Activated CD4-positive, alpha-beta T cell treated with anti-CD3 and anti-CD28 coated beads, Interleukin-2, amount 50 U/mL, for 48 hours (primary cell): ENCODE results near the gene PLD3.
"Not testable (repeated sequence)": the region's sequence is repeated elsewhere in the genome, so short reads cannot be mapped to it uniquely, and the experiment has no call there.

Experiments used
- DNase-seq, 2 experiments: peaks; one replicate each; pipeline ENCODE4 v3.0.0-alpha.2; 2020

Gene PLD3

DNA sequence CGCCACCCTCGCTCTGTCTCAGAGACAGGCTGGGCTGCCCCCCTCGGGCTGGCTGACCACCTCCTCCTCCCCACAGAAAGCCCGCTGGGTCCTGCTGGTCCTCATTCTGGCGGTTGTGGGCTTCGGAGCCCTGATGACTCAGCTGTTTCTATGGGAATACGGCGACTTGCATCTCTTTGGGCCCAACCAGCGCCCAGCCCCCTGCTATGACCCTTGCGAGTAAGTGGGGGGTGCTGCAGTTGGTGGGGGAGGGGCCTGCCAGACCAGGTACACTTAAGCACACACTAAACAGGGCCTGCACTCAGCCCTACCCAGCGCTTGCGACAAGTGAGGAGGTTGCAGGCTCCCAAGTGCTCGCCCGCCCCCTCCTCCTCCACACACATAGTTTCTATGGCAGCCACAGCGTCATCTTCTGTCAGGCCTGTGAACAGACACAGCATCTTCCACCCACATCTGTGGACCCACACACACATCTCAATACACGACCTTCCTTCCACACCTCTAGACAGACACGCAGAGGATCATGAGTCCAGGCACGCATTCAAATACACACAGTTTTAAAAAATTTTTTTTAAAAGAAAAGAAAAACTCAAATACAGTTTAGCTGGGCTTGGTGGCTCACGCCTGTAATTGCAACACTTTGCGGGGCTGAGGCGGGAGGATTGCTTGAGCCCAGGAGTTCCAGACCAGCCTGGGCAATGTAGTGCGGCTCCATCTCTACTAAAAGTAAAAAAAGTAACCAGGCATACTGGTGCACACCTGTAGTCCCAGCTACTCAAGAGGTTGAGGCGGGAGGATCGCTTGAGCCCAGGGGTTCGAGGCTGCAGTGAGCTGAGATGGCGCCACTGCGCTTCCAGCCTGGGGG lies 18.4 kb downstream of the PLD3 start:
- no peak for DNase-seq

DNA sequence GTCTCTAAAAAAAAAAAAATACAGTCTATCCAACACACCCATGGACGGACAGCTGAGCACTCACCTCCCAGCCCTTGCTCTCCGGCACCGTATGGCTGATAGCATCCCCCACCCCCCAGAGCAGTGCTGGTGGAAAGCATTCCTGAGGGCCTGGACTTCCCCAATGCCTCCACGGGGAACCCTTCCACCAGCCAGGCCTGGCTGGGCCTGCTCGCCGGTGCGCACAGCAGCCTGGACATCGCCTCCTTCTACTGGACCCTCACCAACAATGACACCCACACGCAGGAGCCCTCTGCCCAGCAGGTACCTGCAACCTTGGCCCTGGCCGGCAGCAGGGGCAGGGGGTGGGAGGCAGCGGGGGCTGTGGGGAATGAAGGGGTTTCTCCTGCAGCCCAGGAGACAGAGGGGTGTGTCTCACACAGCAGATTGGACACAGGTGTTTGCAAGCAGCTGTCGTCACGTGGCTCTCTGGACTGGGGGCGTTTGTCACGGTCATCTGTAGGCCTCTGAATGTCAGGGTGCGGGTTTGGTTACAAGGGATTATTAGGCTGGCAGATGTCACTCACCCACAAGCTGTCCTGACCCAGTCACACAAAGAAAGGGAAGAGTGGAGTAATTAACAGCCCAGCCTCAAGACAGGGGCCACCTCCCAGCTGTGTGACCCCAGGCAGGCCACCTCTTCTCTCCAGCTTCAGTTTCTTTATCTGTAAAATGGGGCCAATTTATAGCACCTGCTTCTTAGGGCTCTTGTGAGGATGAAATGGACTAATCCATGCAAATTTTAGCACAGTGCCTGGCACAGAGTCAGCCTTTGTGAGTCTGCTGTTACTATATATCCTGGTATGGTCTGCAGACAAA lies 19.3 kb downstream of the PLD3 start:
- no peak for DNase-seq

DNA sequence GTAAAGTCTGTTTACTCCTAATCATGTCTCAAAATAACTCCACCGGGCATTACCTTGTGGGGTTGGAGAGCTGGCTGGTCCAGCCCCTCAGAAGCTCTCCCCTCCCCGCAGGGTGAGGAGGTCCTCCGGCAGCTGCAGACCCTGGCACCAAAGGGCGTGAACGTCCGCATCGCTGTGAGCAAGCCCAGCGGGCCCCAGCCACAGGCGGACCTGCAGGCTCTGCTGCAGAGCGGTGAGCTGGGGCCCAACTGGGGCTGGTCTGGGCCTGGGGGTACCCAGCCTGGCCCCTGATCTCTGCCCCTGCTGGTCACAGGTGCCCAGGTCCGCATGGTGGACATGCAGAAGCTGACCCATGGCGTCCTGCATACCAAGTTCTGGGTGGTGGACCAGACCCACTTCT lies 21.3 kb downstream of the PLD3 start:
- no peak for DNase-seq

DNA sequence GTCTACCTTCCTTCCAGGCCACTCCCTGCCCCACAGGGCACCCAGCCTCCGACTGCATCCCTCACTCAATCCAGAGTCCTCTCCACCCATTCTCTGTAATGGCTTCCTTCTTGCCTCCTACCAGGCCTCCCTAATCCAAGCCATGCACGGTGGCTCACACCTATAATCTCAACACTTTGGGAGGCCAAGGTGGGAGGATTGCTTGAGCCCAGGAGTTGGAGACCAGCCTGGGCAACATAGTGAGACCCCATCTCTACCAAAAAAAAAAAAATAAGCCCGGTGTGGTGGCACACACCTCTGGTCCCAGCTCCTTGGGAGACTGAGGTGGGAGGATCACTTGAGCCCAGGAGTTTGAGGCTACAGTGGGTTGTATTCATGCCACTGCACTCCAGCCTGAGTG lies 21.8 kb downstream of the PLD3 start:
- not testable (repeated sequence) for DNase-seq

DNA sequence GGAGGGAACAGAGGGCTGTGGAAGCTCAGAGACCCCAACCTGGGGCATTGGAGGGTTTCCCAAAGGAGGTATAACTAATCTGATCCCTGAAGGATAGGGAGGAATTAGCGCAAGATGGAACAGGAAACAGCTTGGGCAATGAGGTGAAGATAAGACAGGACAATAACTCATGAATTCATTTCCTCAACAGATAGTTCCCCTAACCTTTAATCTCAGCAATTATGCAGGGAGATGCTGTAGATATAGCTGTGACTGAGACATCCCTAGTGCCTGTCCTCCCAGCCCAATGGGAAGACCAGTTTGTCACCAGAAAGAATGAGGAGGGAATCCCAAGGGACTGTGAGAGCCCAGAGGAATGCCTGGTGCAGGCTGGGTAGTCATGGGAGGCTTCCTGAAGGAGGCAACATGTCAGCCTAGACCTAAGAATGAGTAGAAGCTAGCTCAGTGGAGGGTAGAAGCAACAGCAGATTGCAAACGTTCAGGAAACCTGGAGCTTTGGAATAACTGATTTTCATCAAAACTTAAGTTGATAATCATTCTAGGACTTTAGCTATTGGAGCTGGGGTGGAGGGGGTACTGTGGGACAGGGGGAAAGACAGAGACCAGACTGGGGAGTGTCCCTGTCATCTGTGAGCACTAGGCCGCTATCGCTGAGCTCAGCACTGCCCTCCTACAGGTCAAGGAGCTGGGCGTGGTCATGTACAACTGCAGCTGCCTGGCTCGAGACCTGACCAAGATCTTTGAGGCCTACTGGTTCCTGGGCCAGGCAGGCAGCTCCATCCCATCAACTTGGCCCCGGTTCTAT lies 22.7 kb downstream of the PLD3 start:
- no peak for DNase-seq

DNA sequence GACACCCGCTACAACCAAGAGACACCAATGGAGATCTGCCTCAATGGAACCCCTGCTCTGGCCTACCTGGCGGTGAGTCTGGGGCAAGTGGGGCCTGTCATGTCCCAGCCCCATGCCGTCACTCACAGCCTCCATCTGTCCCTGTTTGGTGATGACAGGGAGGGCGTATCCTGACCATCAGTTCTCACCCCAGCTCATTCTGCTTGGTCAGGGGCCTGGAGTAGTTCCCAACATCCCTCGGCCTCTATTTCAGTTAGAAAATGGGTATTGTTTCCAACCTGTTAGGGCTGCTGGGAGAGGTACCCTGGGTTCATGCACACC lies 23.3 kb downstream of the PLD3 start:
- no peak for DNase-seq

DNA sequence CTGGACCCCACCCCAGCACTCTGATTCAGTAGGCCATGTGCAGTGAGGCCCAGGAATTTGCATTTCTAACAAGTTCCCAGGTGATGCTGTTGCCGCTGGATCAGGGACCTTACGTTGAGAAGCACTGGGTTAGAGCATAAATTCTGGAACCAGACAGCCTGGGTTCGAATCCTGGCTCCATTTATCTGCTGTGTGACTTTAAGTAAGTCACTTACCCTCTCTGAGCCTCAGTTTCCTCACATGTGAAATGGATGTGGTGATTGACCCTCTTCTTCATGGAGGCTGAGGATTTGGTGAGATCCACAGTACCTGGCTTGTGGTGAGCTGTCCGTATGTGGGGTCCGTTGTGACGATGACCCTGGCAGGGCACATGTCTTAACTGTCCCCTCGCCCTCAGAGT lies 25.6 kb downstream of the PLD3 start:
- no peak for DNase-seq

DNA sequence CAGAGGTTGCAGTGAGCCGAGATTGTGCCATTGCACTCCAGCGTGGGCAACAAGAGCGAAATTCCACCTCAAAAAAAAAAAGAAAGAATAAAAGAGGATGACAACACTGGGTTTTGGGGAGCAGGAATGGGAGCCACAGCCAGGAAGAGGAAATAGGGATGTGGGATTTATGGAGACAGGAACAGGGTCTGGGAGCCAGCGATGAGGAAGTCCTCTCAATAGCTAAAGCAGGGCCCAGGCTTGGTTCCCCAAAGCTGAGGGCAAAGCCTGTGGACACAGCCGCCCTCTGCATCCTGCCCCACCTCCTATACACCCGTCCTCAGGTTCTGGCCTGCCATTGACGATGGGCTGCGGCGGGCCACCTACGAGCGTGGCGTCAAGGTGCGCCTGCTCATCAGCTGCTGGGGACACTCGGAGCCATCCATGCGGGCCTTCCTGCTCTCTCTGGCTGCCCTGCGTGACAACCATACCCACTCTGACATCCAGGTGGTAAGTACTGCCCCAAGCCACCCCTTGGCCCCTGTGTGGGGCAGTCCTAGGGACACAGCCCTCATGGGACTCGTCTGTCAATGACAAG lies 27.9 kb downstream of the PLD3 start:
- no peak for DNase-seq

DNA sequence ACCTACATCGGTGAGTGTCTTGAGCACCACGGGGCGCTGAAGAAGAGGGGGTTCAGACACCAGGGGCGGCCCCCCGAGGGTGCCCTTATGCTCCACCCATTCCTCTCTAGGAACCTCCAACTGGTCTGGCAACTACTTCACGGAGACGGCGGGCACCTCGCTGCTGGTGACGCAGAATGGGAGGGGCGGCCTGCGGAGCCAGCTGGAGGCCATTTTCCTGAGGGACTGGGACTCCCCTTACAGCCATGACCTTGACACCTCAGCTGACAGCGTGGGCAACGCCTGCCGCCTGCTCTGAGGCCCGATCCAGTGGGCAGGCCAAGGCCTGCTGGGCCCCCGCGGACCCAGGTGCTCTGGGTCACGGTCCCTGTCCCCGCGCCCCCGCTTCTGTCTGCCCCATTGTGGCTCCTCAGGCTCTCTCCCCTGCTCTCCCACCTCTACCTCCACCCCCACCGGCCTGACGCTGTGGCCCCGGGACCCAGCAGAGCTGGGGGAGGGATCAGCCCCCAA lies 29.4 kb downstream of the PLD3 start:
- DNase-seq: no peak

DNA sequence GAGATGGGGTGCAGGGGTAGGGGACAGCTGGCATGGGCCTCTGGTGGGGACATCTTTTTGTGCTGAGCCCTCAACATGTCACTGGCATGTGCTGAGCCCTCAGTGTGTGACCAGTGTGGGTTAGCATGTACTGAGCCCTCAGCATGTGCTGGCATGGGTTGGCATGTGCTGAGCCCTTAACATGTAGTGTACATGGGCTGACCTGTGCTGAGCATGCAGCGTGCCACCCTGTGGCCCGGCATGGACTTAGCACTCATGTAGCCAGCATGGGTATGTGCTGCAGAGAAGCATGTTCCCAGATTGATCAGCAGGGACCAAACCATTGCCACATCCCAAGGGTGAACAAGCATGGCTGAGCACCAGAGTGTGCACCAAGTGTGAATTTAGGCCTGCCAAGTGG lies 30.0 kb downstream of the PLD3 start:
- DNase-seq: no peak

DNA sequence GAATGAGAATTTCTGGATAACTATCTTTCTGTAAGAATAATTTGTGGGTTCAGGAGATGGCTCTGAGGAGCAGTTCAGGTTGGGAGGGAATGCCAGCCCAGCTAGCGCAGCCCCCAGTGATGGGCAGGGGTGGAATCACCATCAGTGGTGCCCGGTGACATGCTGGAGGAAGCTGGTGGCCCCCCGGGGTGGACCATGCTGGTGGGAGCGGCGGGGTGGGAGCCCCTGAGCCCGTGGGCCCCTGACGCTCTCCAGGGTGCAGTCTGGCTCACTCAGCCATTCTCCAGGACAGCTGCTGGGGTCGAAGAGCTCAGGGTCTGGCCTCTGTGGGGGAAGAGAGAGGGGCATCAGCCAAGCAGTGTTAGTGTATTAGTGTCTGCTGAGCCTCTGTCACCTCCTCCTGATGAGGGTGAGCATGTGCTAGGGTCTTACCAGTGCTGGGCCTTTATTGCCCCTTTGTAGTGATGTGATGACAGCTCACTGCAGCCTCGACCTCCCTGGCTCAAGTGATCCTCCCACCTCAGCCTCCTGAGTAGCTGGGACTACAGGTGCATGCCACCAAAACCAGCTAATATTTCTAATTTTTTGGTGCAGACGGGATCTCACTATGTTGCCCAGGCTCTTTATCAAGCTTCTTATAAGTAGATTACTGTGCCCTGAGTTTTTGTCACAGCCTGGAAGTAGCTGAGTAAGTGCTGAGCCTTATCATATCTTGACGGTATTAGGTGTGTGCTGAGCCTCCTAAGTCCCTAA lies 31.1 kb downstream of the PLD3 start:
- DNase-seq: no peak

DNA sequence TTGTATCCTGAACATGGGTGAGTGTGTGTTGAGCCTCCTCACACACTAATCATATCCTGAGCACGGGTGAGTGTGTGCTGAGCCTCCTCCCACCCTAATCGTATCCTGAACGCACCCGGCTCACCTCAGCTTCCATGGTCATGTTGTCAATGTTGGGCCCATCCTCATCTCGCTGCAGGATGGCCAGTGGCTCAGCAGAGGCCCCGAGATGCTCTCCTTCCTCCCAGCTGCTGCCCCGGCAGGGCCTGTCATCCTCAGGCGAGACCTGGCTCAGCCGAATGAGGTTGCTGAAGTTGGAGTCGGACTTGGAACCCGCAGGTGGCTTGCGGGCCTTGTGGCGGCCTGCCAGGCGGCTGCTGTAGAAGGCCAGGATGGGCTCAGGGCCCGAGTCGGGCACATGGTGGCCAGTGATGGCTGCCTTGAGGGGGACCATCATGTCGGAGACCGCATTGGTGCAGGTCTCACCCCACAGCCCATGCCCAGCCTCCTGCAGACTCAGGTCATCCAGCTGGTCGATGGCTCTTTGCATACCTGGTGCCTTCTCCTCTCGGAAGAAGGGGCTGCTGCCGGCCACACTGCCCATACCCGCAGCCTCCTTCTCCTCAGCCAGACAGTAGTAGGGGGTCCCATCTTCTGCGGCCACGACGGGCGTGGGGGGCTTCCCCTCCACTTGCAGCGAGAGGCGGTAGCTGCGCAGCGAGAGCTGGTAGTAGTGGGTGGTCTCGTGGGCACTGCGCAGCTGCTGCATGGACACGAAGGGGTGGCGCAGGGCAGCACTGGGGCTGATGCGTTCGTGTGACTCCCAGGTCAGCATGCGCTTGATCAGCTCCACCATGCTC lies 31.9 kb downstream of the PLD3 start:
- DNase-seq: no peak

DNA sequence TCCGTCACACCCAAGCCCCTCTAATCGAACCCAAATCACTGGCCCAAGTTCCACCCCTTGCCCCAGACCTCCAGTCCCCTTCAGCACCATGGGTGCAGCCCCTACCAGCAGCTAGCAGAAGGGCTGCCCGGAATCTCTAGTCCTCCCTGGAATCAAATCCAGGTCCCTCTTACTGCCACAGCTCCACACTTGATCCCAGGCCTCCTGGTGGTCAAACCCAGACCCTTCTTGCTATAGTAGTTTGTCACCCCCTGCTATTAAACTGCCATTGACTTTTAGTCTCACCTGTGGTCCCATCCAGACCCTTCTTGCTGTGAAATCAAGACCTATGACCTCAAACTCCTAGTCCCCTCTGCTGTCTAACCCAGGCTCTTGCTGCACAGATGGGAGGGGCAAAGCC lies 32.8 kb downstream of the PLD3 start:
- no peak for DNase-seq

DNA sequence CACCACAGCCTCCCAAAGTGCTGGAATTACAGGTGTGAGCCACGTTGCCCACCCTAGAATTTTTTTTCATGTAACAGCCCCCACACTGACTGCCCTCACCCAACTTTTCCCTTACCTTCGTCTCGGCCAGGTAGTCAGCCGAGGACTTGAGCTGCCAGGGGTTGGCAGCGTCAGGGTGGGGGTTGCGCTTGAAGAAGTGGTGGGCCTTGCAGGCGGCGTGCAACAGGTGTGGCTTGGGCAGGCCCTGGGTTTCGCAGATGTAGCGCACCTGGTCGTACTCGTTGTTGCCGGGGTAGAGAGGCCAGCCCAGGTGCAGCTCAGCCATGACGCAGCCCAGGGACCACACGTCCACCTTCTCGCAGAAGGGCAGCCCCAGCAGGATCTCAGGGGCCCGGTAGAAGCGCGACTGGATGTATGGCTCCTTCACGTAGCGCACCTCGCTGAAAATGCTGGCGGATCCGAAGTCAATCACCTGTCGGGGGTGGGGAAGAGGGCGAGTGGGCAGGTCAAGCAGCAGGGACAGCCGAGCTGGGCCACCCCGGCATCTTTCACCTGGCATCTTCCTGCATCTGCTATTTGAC lies 35.3 kb downstream of the PLD3 start:
- no peak for DNase-seq

DNA sequence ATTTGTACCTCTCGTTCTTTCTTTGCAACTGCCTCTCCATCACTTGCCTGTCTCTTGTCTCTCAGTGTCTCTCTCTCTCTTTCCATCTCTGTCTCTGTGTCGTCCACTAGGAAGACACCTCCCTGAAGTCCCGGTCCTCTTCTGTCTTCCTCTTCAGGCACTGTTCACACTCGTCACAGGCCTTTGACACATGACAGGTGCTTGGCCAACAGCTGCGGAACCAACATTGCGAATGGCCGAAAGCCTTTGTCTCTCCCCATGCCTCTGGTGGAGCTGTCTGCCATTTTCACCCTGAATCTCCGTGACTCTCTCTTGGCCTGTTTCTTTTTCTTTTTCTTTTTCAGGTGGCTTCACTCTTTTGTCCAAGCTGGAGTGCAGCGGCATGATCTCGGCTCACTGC lies 38.7 kb downstream of the PLD3 start:
- no peak for DNase-seq

DNA sequence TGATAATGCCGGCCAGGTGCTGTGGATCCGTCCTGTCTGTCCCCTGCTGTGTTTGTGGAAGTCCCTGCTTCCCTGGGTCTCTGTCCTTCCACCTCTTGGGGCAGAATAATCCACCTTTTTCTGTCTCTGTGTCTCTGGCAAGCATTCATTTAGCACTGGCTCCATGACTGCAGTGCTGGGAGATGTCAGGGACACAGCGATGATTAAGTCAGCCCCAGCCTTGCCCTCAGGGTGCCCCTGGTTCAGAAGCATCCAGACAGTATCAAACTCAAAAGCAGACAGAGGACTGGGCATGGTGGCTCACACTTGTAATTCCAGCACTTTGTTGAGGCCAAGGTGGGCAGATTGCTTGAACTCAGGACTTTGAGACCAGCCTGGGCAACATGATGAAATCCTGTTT lies 40.0 kb downstream of the PLD3 start:
- DNase-seq: no peak

DNA sequence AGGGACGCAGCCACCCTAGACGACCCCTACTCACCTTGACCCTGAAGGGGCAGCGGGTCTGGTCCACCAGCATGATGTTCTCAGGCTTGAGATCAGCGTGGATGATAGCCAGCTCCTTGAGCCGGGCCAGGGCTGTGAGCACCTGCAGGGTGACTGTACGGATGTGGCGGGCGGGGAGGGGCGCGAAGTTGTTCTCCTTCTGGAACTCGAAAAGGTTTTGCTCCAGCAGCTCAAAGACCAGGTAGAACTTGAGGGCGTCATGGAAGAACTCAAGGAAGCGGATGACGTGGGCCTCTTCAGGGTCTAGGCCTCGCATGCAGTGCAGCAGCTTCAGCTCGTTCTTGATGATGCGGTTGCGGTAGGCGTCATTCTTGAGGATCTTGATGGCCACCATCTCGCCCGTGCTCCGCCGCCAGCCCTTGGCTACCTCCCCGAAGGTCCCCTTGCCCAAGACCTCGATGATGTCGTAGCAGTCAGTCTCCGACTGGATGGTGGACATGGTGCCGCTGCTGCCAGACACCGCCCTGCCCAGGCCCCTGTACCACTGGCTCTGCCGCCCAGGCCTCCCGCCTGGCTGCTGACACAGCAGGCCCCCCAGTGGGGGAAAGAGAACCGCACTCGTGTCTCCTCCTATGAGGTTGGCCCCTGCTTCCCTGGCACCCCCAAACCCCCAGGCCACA lies 41.0 kb downstream of the PLD3 start:
- no peak for DNase-seq

DNA sequence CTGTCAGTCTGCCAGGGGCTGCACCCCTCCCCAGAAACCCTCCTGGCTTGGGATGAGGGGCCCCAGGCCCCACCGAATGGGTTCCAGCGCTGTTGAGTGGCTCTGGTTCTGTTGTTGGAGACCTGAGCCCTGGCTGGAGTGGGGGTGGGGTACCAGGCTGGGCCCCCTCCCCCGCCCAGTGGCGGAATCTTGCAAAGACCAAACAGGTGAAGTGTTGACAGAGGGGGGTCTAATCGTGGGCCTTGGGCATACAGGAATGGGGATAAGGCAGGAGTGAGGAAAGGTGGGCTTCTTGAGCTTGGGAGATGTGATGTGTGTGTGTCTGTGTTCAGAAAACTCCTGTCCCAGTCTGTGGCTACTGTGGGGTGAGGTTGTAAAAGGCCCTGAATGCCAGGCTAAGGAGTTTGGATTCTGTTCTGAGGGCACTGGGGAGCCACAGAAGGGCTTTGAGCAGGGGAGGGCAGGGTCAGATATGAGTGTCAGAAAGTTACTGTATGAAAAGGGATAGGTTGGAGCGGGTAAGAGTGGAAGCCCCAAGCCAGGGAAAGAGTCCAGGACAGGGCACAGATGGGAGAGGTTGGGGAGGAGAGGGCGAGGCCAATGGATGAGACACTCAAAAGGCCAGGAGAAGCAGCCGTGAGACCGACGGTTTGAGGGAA lies 41.7 kb downstream of the PLD3 start, which contains the start of gene HIPK4:
Gene HIPK4, minus strand, starts transcription at position 98 of the 659 bp plus-strand sequence. CDS start 279 bp downstream, outside the sequence.
- no peak for DNase-seq

DNA sequence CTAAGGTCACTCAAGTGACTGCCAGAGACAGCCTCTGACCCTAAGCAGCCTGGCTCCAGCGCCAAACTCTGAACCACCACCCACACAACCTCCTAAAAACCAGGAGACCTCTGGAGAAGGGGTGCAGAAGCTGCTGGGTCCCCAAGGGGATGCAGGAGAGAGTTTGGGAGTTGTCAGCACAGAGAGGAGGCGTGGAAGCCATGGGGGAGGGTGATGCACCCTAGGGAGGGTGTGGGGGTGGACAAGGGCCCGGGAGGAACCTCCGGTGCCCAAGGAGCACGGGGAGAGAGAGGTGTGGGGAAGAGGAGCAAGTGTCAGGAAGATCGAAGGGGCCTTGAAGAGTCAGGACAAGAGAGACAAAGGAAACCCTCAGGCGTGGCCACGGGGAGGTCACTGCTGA lies 43.6 kb downstream of the PLD3 start:
- no peak for DNase-seq
